Measurements from ENCODE around the gene MAP3K8.

The MAP3K8 gene

GRCh38 chr10:30493609-30494530 is 59.9 kb downstream of the MAP3K8 start:
- DNase-seq = no peak

GRCh38 chr10:30494558-30494957 is 60.6 kb downstream of the MAP3K8 start:
- no peak for DNase-seq

GRCh38 chr10:30495687-30496086 is 61.7 kb downstream of the MAP3K8 start:
- DNase-seq = no peak

- no peak for DNase-seq
Observed at GRCh38 chr10:30499816-30500215, 65.8 kb downstream of the MAP3K8 start.

GRCh38 chr10:30500534-30500933 is 66.5 kb downstream of the MAP3K8 start:
- DNase-seq = no peak

GRCh38 chr10:30500963-30501504 is 67.0 kb downstream of the MAP3K8 start:
- no peak for DNase-seq

GRCh38 chr10:30502266-30503060 is 68.5 kb downstream of the MAP3K8 start:
- no peak for DNase-seq

GRCh38 chr10:30503700-30504266 is 69.8 kb downstream of the MAP3K8 start:
- DNase-seq = no peak

- no peak for DNase-seq
Observed at GRCh38 chr10:30505543-30506298, 71.7 kb downstream of the MAP3K8 start.

GRCh38 chr10:30509508-30509907 is 75.5 kb downstream of the MAP3K8 start:
- DNase-seq = no peak

GRCh38 chr10:30510184-30510931 is 76.4 kb downstream of the MAP3K8 start:
- no peak for DNase-seq

- DNase-seq = no peak
Observed at GRCh38 chr10:30510932-30511700, 77.1 kb downstream of the MAP3K8 start.
